Aorta (tissue), 5 donors: ENCODE measurements around the gene C19orf12. TPM values are rescaled to one million over a fixed set of nuclear protein-coding genes. Genes with fewer than 3 reads are reported as not detected.
A peak's percentile ranks its signal among the peaks of the same experiment; 100 is the strongest.

Source experiments
- ATAC-seq: fragments of 200-7000 bp; cut with Tn5 transposase; one replicate; pipeline ENCODE4 v1.9.1; 2022; ENCODE audit warnings: moderate library complexity; ENCODE audit not compliant: low FRiP score
- DNase-seq, 2 donors: peaks; one replicate each; pipeline ENCODE4 v3.0.0-alpha.2; 2020
- H3K27ac ChIP-seq, 2 donors: one replicate each; pipeline ENCODE4 v1.5.1; 2013; ENCODE audit warnings: low read length in 2 of 2, mild to moderate bottlenecking in 2 of 2, moderate library complexity in 2 of 2, control low read depth in 1 of 2, inconsistent platforms in 1 of 2, low read depth in 1 of 2
- H3K27me3 ChIP-seq, 2 donors: one replicate each; pipeline ENCODE4 v1.6.1; 2013; ENCODE audit warnings: control low read depth in 1 of 2, low read length in 1 of 2, mild to moderate bottlenecking in 1 of 2, moderate library complexity in 1 of 2; ENCODE audit not compliant: insufficient read depth in 2 of 2, control insufficient read depth in 1 of 2
- H3K36me3 ChIP-seq, 2 donors: one replicate each; pipeline ENCODE4 v1.6.1; 2013; ENCODE audit warnings: control low read depth in 1 of 2, low read length in 1 of 2, mild to moderate bottlenecking in 1 of 2; ENCODE audit not compliant: insufficient read depth in 2 of 2, control insufficient read depth in 1 of 2
- H3K4me1 ChIP-seq, 2 donors: one replicate each; pipeline ENCODE4 v1.6.1; 2013; ENCODE audit warnings: low read length in 2 of 2, control low read depth in 1 of 2, mild to moderate bottlenecking in 1 of 2, moderate library complexity in 1 of 2; ENCODE audit not compliant: insufficient read depth in 2 of 2, control insufficient read depth in 1 of 2
- H3K4me3 ChIP-seq, 2 donors: one replicate each; pipeline ENCODE4 v1.5.1; 2013; ENCODE audit warnings: low read length in 2 of 2, control low read depth in 1 of 2, mild to moderate bottlenecking in 1 of 2
- H3K9me3 ChIP-seq: one replicate; pipeline ENCODE4 v1.6.1; 2013; ENCODE audit warnings: mild to moderate bottlenecking, low read length; ENCODE audit not compliant: control insufficient read depth
- WGBS, 2 donors: extraction: QIAGEN DNeasy Blood & Tissue Kit; methylation state at CpG; one replicate each; pipeline ENCODE4 v1.1.7; 2013; 5-methylcytosine and 5-hydroxymethylcytosine counted together
- intact Hi-C, 2 donors: fragments of 100-400 bp; cut with DNase I; formaldehyde crosslinking; loops; one replicate each; pipeline versions ENCODE4 v1.14.2 to v1.15.0; 2022
- polyA plus RNA-seq, 2 donors: library from polyadenylated mRNA; stranded (reverse); fragments of 200-250 nt; gene quantifications; one replicate each; pipeline ENCODE4 v1.2.3, GENCODE V29; 2013
- total RNA-seq, 2 donors: library from RNA; stranded (reverse); fragmentation: NEBNext Ultra II Directional; extraction: Animal tissue kit (Norgen Biotek cat#: 25700); gene quantifications; one replicate each; pipeline ENCODE4 v1.2.1, GENCODE V29; 2021
- donor health status: healthy with polysubstance abuse.
- donor health status: Bipolar disorder and iron deficiency.
- donor health status: DM: no; HTN: no; CAD: no.
- donor health status: DM: no; HTN: no; CAD: no.
- donor health status: DM: yes; HTN: yes; CAD: no.

The C19orf12 gene
- total and polyA plus RNA-seq, 4 donors, result 14.3 to 32.8 (median 22.9) TPM

DNA sequence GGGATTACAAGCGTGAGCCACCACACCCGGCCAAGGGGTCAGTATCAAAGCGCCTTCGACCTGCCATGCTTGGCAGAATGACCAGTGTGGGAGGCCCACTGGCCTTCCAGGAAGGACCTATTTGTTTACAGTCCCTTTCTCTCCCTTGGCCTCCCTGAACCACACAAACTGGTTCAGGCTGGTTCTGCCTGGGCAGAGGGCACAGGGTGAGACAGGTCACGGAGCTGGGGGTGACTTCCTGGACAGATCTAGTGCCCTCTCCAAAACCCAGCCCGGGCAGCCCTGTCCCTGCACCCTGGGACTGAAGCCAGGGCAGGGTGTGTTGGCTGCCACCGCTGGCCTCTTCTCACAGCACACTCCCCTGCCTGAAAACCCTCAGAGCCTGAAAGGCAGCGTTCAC lies 38.5 kb downstream of the C19orf12 start:
- Histone ChIP-seq H3K27ac (no peak overlapping the region), H3K4me1 (no peaks in the 10 kb centered on the region), H3K9me3 (no peaks in the 10 kb centered on the region), H3K4me3 (no peak overlapping the region), H3K36me3 (peaks cover 0 to 16% of the 10 kb centered on the region in 2 donors), H3K27me3 (no peaks in the 10 kb centered on the region)
- DNase-seq (no peak), ATAC-seq (no peak)
- WGBS, 2 donors, result 26 to 37% methylated on average over 8 of the region's 8 CpGs
- intact Hi-C loops, result no loop called here

DNA sequence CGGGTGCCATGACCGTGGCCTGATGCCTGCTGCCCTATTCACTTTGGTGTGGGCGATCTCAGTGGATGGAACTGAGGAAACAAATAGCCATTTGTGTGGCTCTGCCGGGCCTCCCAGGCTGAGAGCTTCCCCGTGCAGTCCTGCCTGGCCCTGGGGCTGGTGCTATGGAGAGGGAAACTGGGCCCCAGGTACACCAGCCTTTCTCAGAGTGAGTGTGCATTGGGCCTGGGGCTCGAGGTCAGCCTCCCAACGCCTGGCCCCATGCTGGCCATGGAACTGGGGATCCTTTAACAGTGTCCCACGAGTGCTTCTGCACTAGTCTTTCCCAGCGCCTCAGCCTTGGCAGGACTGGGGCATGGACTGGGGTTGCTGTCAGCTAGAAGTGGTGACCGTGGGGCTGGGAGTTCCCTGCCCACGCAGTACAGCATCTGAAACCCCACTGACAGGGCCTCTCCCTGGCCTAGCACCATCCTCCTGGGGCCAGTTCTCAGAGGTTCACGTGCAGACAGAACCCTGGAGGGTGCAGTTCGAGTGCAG lies 39.3 kb downstream of the C19orf12 start:
- H3K27ac ChIP-seq, result no peak overlapping the region
- H3K9me3 ChIP-seq, result no peaks in the 10 kb centered on the region
- no peaks in the 10 kb centered on the region for H3K27me3 ChIP-seq
- DNase-seq (no peak), ATAC-seq (no peak)
- H3K36me3 ChIP-seq, result peaks cover 0 to 16% of the 10 kb centered on the region in 2 donors
- H3K4me1 ChIP-seq, result no peaks in the 10 kb centered on the region
- no peak overlapping the region for H3K4me3 ChIP-seq
- intact Hi-C loops, result no loop called here
- 77 to 79% methylated on average over 13 of the region's 13 CpGs for WGBS, 2 donors

- no peaks in the 10 kb centered on the region for H3K27me3 ChIP-seq
- H3K36me3 ChIP-seq, result peaks cover 0 to 16% of the 10 kb centered on the region in 2 donors
- no peak overlapping the region for H3K4me3 ChIP-seq
- ATAC-seq (no peak), DNase-seq (no peak)
- intact Hi-C loops, result no loop called here
- 81 to 83% methylated on average over 9 to 10 of the region's 10 CpGs for WGBS, 2 donors
- no peaks in the 10 kb centered on the region for H3K9me3 ChIP-seq
- H3K4me1 ChIP-seq, result no peaks in the 10 kb centered on the region
- no peak overlapping the region for H3K27ac ChIP-seq
These were observed 39.9 kb downstream of the C19orf12 start for GRCh38 chr19:29675120-29675649.

GRCh38 chr19:29674374-29675119 lies 40.5 kb downstream of the C19orf12 start:
- H3K27me3 ChIP-seq, result no peaks in the 10 kb centered on the region
- intact Hi-C loops, result no loop called here
- no peak overlapping the region for H3K27ac ChIP-seq
- H3K9me3 ChIP-seq, result no peaks in the 10 kb centered on the region
- H3K36me3 ChIP-seq, result peaks cover 0 to 16% of the 10 kb centered on the region in 2 donors
- DNase-seq, result no peak
- no peaks in the 10 kb centered on the region for H3K4me1 ChIP-seq
- ATAC-seq, result no peak
- no peak overlapping the region for H3K4me3 ChIP-seq
- WGBS, 2 donors, result 94 to 95% methylated on average over 34 of the region's 34 CpGs

DNA sequence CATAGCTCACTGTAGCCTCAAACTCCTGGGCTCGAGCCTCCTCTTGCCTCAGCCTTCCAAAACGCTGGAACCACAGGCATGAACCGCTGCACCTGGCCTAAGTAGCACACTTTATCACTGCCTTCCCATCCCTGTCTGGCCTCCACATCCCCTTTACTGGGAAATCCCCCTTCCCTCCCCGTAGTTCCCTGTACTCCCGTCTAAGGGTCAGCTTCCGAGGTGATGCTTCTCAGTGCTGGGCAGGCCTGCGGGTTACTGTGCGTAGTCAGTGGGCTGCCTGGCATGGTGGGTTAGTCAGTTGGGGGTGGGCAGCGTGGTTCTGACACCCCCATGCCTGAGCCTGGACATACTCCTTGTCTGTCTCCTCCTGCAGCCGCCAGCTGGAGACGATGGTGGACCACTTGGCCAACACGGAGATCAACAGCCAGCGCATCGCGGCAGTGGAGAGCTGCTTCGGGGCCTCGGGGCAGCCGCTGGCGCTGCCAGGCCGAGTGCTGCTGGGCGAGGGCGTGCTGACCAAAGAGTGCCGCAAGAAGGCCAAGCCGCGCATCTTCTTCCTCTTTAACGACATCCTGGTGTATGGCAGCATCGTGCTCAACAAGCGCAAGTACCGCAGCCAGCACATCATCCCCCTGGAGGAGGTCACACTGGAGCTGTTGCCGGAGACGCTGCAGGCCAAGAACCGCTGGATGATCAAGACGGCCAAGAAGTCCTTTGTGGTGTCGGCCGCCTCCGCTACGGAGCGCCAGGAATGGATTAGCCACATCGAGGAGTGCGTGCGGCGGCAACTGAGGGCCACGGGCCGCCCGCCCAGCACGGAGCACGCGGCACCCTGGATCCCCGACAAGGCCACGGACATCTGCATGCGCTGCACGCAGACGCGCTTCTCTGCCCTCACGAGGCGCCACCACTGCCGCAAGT lies 41.4 kb downstream of the C19orf12 start:
- no peaks in the 10 kb centered on the region for H3K4me1 ChIP-seq
- DNase-seq, result no peak
- H3K36me3 ChIP-seq, result peaks cover 0 to 16% of the 10 kb centered on the region in 2 donors

DNA sequence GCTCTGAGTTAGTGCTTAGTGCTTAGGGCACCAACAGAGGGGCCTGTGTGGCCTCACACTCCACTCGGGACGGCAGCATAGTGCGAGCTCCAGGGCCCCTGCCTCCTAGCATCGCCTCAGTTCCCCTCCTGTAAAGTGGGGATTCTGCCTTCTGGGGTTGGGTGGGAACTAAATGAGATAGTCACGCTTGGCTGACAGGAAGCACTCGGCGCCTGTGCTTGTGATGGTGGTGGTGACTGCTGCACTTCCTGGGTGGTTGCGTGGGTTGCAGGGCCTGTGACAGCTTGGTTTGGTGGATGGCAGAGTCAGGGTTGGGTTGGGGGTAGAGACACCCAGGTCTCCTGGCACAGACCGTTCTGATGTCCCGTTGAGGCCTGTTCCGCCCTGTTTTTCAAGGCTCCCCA lies 42.1 kb downstream of the C19orf12 start:
- WGBS, 2 donors, result 91% methylated on average over 11 of the region's 11 CpGs
- Histone ChIP-seq H3K36me3 (peaks cover 0 to 16% of the 10 kb centered on the region in 2 donors), H3K9me3 (no peaks in the 10 kb centered on the region), H3K4me1 (no peaks in the 10 kb centered on the region), H3K27ac (no peak overlapping the region), H3K27me3 (no peaks in the 10 kb centered on the region), H3K4me3 (no peak overlapping the region)
- DNase-seq, result no peak
- intact Hi-C loops, result no loop called here
- no peak for ATAC-seq

More for the DNA sequence above, 41.4 kb downstream of the C19orf12 start:
- intact Hi-C loops, result no loop called here
- no peaks in the 10 kb centered on the region for H3K9me3 ChIP-seq
- H3K27me3 ChIP-seq, result no peaks in the 10 kb centered on the region
- 95 to 96% methylated on average over 56 to 57 of the region's 57 CpGs for WGBS, 2 donors
- no peak overlapping the region for H3K27ac ChIP-seq
- no peak overlapping the region for H3K4me3 ChIP-seq
- no peak for ATAC-seq

- Histone ChIP-seq H3K27ac (no peak overlapping the region), H3K4me1 (no peaks in the 10 kb centered on the region), H3K36me3 (peaks cover 0 to 16% of the 10 kb centered on the region in 2 donors), H3K9me3 (no peaks in the 10 kb centered on the region), H3K4me3 (no peak overlapping the region), H3K27me3 (no peaks in the 10 kb centered on the region)
- DNase-seq (no peak), ATAC-seq (no peak)
- WGBS, 2 donors, result 93% methylated on average over 8 of the region's 8 CpGs
- intact Hi-C loops, result no loop called here
These were observed 42.6 kb downstream of the C19orf12 start for GRCh38 chr19:29672319-29672932.

GRCh38 chr19:29671393-29672160 lies 43.5 kb downstream of the C19orf12 start:
- intact Hi-C loops, result no loop called here
- H3K4me3 ChIP-seq, result no peak overlapping the region
- WGBS, 2 donors, result 24 to 28% methylated on average over 12 of the region's 12 CpGs

More at GRCh38 chr19:29671393-29672160, 43.5 kb downstream of the C19orf12 start:
- Histone ChIP-seq H3K36me3 (peaks cover 0 to 16% of the 10 kb centered on the region in 2 donors), H3K4me1 (no peaks in the 10 kb centered on the region), H3K9me3 (no peaks in the 10 kb centered on the region), H3K27ac (no peak overlapping the region), H3K27me3 (no peaks in the 10 kb centered on the region)
- DNase-seq, result peak in 1 of 2 donors; percentile 61
- peak; percentile 1 for ATAC-seq
